RKO (cell line): ENCODE data around the gene DOCK8.
"Not testable (repeated sequence)": the region's sequence is repeated elsewhere in the genome, so short reads cannot be mapped to it uniquely, and the experiment has no call there.

Experiments
- DNase-seq: peaks from one replicate; pipeline ENCODE4 v3.0.0-alpha.2; 2016; ENCODE audit warnings: low spot score

The DOCK8 gene

GRCh38 chr9:224582-225520 is 10.2 kb downstream of the DOCK8 start:
- DNase-seq = peak; percentile 23

- DNase-seq = no peak
Measured at GRCh38 chr9:227860-228259, 13.2 kb downstream of the DOCK8 start.

GRCh38 chr9:228929-229695 is 14.4 kb downstream of the DOCK8 start:
- no peak for DNase-seq

- not testable (repeated sequence) for DNase-seq
Measured at GRCh38 chr9:231625-232024, 17.0 kb downstream of the DOCK8 start.

- not testable (repeated sequence) for DNase-seq
Measured at GRCh38 chr9:233708-234107, 19.0 kb downstream of the DOCK8 start.

GRCh38 chr9:237141-237857 is 22.6 kb downstream of the DOCK8 start:
- DNase-seq = no peak

- no peak for DNase-seq
Measured at GRCh38 chr9:237858-238345, 23.2 kb downstream of the DOCK8 start.

- no peak for DNase-seq
Measured at GRCh38 chr9:242461-243080, 27.9 kb downstream of the DOCK8 start.

GRCh38 chr9:248278-248961 is 33.8 kb downstream of the DOCK8 start:
- DNase-seq = no peak

- DNase-seq = no peak
Measured at GRCh38 chr9:249025-249424, 34.4 kb downstream of the DOCK8 start.

GRCh38 chr9:250039-250438 is 35.4 kb downstream of the DOCK8 start:
- DNase-seq = no peak

- no peak for DNase-seq
Measured at GRCh38 chr9:250625-251024, 36.0 kb downstream of the DOCK8 start.

GRCh38 chr9:251398-251797 is 36.7 kb downstream of the DOCK8 start:
- DNase-seq = no peak

GRCh38 chr9:253539-253938 is 38.9 kb downstream of the DOCK8 start:
- no peak for DNase-seq

- DNase-seq = no peak
Measured at GRCh38 chr9:254516-254915, 39.9 kb downstream of the DOCK8 start.

- no peak for DNase-seq
Measured at GRCh38 chr9:257957-258356, 43.3 kb downstream of the DOCK8 start.

GRCh38 chr9:259405-260404 is 45.0 kb downstream of the DOCK8 start:
- no peak for DNase-seq

GRCh38 chr9:264231-264630 is 49.6 kb downstream of the DOCK8 start:
- DNase-seq = no peak

- DNase-seq = no peak
Measured at GRCh38 chr9:265209-265870, 50.7 kb downstream of the DOCK8 start.
